K562 (cell line): Measurements from ENCODE around the gene CD300LB. TPM values are rescaled to one million over a fixed set of nuclear protein-coding genes. Genes with fewer than 3 reads are reported as not detected.
"Not testable (repeated sequence)": the region's sequence is repeated elsewhere in the genome, so short reads cannot be mapped to it uniquely, and the experiment has no call there.

Source experiments
- ATAC-seq: fragments of 200-7000 bp; cut with Tn5 transposase; 3 replicates; pipeline ENCODE4 v1.9.1; 2020; ENCODE audit warnings: moderate library complexity
- BruUV-seq: library from RNA; stranded (reverse); fragments of 400-500 nt; replicated peaks from 2 replicates; lab custom pipeline; 2021; lab: Mats Ljungman, UMichigan
- CTCF ChIA-PET: fragments of 300-600 bp; formaldehyde crosslinking; extraction: SDS; loops from one replicate; lab custom pipeline; 2021; ENCODE audit warnings: low intra/inter-chr PET ratio; lab: Yijun Ruan, JAX
- POLR2A ChIA-PET: fragments of 300-600, 350-650 bp; sonication (Branson Sonifier 250); formaldehyde crosslinking; extraction: SDS; loops from one replicate; lab custom pipeline; 2021; ENCODE audit warnings: antibody characterized with exemption, inconsistent platforms; lab: Yijun Ruan, JAX
- DNase-seq, 4 experiments: peaks; one replicate each; pipeline versions ENCODE4 v3.0.0 to v3.0.0-alpha.2; 2011 to 2018; ENCODE audit warnings: low spot score in 3 of 4, mixed read lengths in 3 of 4; ENCODE audit errors: extremely low read depth in 1 of 4
- FAIRE-seq: peaks from 2 replicates; lab custom pipeline; 2011; peaks lifted over from hg19 to GRCh38; lab: Jason Lieb, UNC
- H2AFZ ChIP-seq: 2 replicates; pipeline ENCODE4 v1.6.0; 2011; ENCODE audit warnings: low read depth, low read length, control low read depth, inconsistent platforms
- H3K27ac ChIP-seq: fragments of 200-600 bp; 3 replicates; pipeline ENCODE4 v1.8.0; 2011; ENCODE audit warnings: low read depth, mild to moderate bottlenecking, control low read depth, inconsistent platforms, low read length, moderate library complexity, mixed read lengths; ENCODE audit errors: extremely low read depth
- H3K27me3 ChIP-seq, 2 experiments: fragments of 300-600 bp in 1 of 2; 2 replicates in 1 of 2; 3 replicates in 1 of 2; pipeline versions ENCODE4 v1.6.0 to v1.8.0; 2011; ENCODE audit warnings: inconsistent platforms in 2 of 2, low read length in 2 of 2, mild to moderate bottlenecking in 1 of 2, mixed read lengths in 1 of 2, moderate library complexity in 1 of 2; ENCODE audit not compliant: control insufficient read depth in 2 of 2, insufficient read depth in 2 of 2
- H3K36me3 ChIP-seq: fragments of 300-600 bp; 3 replicates; pipeline ENCODE4 v1.8.0; 2011; ENCODE audit warnings: mild to moderate bottlenecking, low read length, inconsistent platforms; ENCODE audit not compliant: control insufficient read depth, insufficient read depth
- H3K4me1 ChIP-seq, 2 experiments: fragments of 200-600 bp in 1 of 2; replicated peaks in 1 of 2; 2 replicates in 1 of 2; 3 replicates in 1 of 2; pipeline versions ENCODE4 v1.5.1 to v1.8.0; 2011; ENCODE audit warnings: inconsistent platforms in 2 of 2, low read length in 2 of 2, mild to moderate bottlenecking in 1 of 2, mixed read lengths in 1 of 2, moderate library complexity in 1 of 2; ENCODE audit not compliant: control insufficient read depth in 2 of 2, insufficient read depth in 2 of 2
- H3K4me2 ChIP-seq: 2 replicates; pipeline ENCODE4 v1.6.1; 2011; ENCODE audit warnings: low read length, control low read depth, inconsistent platforms, mixed read lengths; ENCODE audit not compliant: insufficient read depth
- H3K4me3 ChIP-seq: fragments of 200-600 bp; sonication (generic), shearing (Covaris generic); 2 replicates; pipeline ENCODE4 v1.5.1; 2016; ENCODE audit warnings: control low read depth, inconsistent platforms
- H3K79me2 ChIP-seq: fragments of 200-600 bp; 3 replicates; pipeline ENCODE4 v1.8.0; 2011; ENCODE audit warnings: low read length, inconsistent platforms; ENCODE audit not compliant: control insufficient read depth, insufficient read depth
- H3K9ac ChIP-seq, 2 experiments: 2 replicates each; pipeline versions ENCODE4 v1.6.0 to v1.6.1; 2011; ENCODE audit warnings: low read depth in 2 of 2, low read length in 2 of 2, control low read depth in 1 of 2, inconsistent platforms in 1 of 2, mild to moderate bottlenecking in 1 of 2, mixed read lengths in 1 of 2; ENCODE audit not compliant: insufficient read depth in 1 of 2
- H3K9me1 ChIP-seq: one replicate; pipeline ENCODE4 v1.6.0; 2011; ENCODE audit warnings: inconsistent platforms, mild to moderate bottlenecking, low read length, moderate library complexity; ENCODE audit not compliant: control insufficient read depth, insufficient read depth
- H3K9me3 ChIP-seq: replicated peaks from 2 replicates; pipeline ENCODE4 v1.5.1; 2011; ENCODE audit warnings: low read depth, low read length, inconsistent platforms; ENCODE audit not compliant: control insufficient read depth, insufficient read depth
- H4K20me1 ChIP-seq: replicated peaks from 2 replicates; pipeline ENCODE4 v1.6.1; 2011; ENCODE audit warnings: low read length, inconsistent platforms, mixed read lengths; ENCODE audit not compliant: control insufficient read depth, insufficient read depth
- CREBBP ChIP-seq: IDR thresholded peaks from one replicate; pipeline ENCODE4 v1.6.1; 2012; ENCODE audit warnings: low read depth, mild to moderate bottlenecking, control low read depth, inconsistent platforms, low read length
- DIDO1 ChIP-seq: fragments of 450-650 bp; IDR thresholded peaks from 2 replicates; pipeline ENCODE4 v1.6.1; 2016; ENCODE audit warnings: low read depth, missing biosample characterization, missing genetic modification characterization
- HDAC3 ChIP-seq: fragments of 450-650 bp; IDR thresholded peaks from 2 replicates; pipeline ENCODE4 v1.6.1; 2018; ENCODE audit warnings: borderline replicate concordance, mild to moderate bottlenecking, moderate library complexity; ENCODE audit not compliant: partially characterized antibody
- MTF1 ChIP-seq: fragments of 250-450 bp; sonication (Bioruptor Pico); IDR thresholded peaks from 2 replicates; pipeline ENCODE4 v1.9.0; 2021; ENCODE audit warnings: moderate library complexity, mild to moderate bottlenecking, inconsistent platforms, borderline replicate concordance
- NEUROD1 ChIP-seq: fragments of 150-350 bp; IDR thresholded peaks from 2 replicates; pipeline ENCODE4 v1.6.1; 2014; ENCODE audit warnings: borderline replicate concordance, low read length, low read depth; ENCODE audit not compliant: partially characterized antibody
- RBM15 ChIP-seq: fragments of 200-400 bp; formaldehyde crosslinking; IDR thresholded peaks from 2 replicates; pipeline ENCODE4 v1.6.1; 2018; ENCODE audit warnings: mild to moderate bottlenecking, low read length, moderate library complexity; ENCODE audit not compliant: insufficient read depth
- TEAD2 ChIP-seq: fragments of 450-650 bp; IDR thresholded peaks from 2 replicates; pipeline ENCODE4 v1.6.1; 2016; ENCODE audit warnings: missing genetic modification characterization, control low read depth, missing compliant biosample characterization
- THAP7 ChIP-seq: fragments of 250-450 bp; sonication (Bioruptor Pico); IDR thresholded peaks from 2 replicates; pipeline ENCODE4 v1.5.0; 2021
- UBTF ChIP-seq, 2 experiments: IDR thresholded peaks; 2 replicates each; pipeline ENCODE4 v1.6.1; 2012; ENCODE audit warnings: improper control_type of control experiment in 2 of 2, low read depth in 2 of 2, low read length in 2 of 2, borderline replicate concordance in 1 of 2
- ZFX ChIP-seq: sonication (generic); formaldehyde crosslinking; IDR thresholded peaks from 2 replicates; pipeline ENCODE4 v1.8.0; 2022; ENCODE audit warnings: mild to moderate bottlenecking, missing genetic modification reagents, moderate library complexity
- ZNF324 ChIP-seq: fragments of 250-450 bp; sonication (Bioruptor Pico); IDR thresholded peaks from 2 replicates; pipeline ENCODE4 v1.4.0; 2020; ENCODE audit warnings: mild to moderate bottlenecking
- ZNF79 ChIP-seq: fragments of 250-450 bp; sonication (Bioruptor Pico); IDR thresholded peaks from 2 replicates; pipeline ENCODE4 v1.4.0; 2020; ENCODE audit warnings: low read depth, mild to moderate bottlenecking, moderate library complexity
- WGBS: fragments of 100-300 bp; shearing (Covaris generic); methylation state at CpG from one replicate; pipeline ENCODE4 v1.1.6; 2016; ENCODE audit warnings: low coverage, mixed read lengths; ENCODE audit not compliant: insufficient coverage; ENCODE audit errors: missing lambda C conversion rate; 5-methylcytosine and 5-hydroxymethylcytosine counted together
- in situ Hi-C: fragments of 300-500 bp; cut with MboI; formaldehyde crosslinking; loops from 4 replicates; pipeline ENCODE4 v1.15.0; 2018; ENCODE audit warnings: inconsistent platforms, mixed read lengths
- intact Hi-C: fragments of 100-400 bp; cut with micrococcal nuclease; formaldehyde crosslinking; loops from 2 replicates; pipeline ENCODE4 v1.14.2; 2022
- polyA plus RNA-seq, 8 experiments: library from polyadenylated mRNA; depleted of rRNA in 4 of 8; stranded (reverse) in 5 of 8; unstranded in 3 of 8; fragments of >200 nt; fragmentation: Nextera tagmentation in 2 of 8; fragmentation: Illumina TruSeq in 1 of 8; extraction: Ambion mirVana in 2 of 8; extraction: Trizol in 1 of 8; gene quantifications; 2 replicates each; pipeline versions ENCODE4 v1.2.1 to v1.2.3, GENCODE V29; 2011 to 2014; ENCODE audit warnings: inconsistent platforms in 1 of 8, missing spikeins in 1 of 8
- total RNA-seq, 7 experiments: library from RNA; depleted of rRNA in 6 of 7; stranded (reverse); fragments of >200 nt in 6 of 7; fragmentation: Illumina TruSeq in 2 of 7; extraction: Trizol in 2 of 7; gene quantifications; 2 replicates each; pipeline versions ENCODE4 v1.2.1 to v1.2.3, GENCODE V29; 2011 to 2021; ENCODE audit warnings: low replicate concordance in 1 of 7

CD300LB gene
- total and polyA plus RNA-seq, 9 of the 15 experiments (the other 6 are each of a cell fraction or from before 2014, with no cell fraction given), result not detected

- BruUV-seq, result no TSS peak
- H3K27me3 ChIP-seq, result peaks cover 0 to 15% of the 10 kb centered on the region in 2 experiments; a peak in 1 of 5 replicates
- no peaks in the 10 kb centered on the region for H3K4me1 ChIP-seq
- H3K79me2 ChIP-seq, result no peaks in the 10 kb centered on the region
- no peak overlapping the region for H3K4me3 ChIP-seq
- H3K27ac ChIP-seq, result no peak overlapping the region
- TF ChIP-seq ZNF79 (CRISPR knock-in tag) (no peak), HDAC3 (no peak), ZFX (CRISPR knock-in tag) (no peak), MTF1 (no peak), TEAD2 (tag) (no peak), THAP7 (CRISPR knock-in tag) (no peak), DIDO1 (no peak), UBTF (IDR thresholded peaks at IDR 0.05; ENCODE audit: borderline replicate concordance in 1 of 2, low read depth in 2 of 2, low read length in 2 of 2) (no peak), CREBBP (no peak), RBM15 (no peak), ZNF324 (CRISPR knock-in tag) (no peak), NEUROD1 (no peak)
- WGBS, result 1% methylated on average over 7 of the region's 9 CpGs
- CTCF ChIA-PET, result no interaction called here
- intact Hi-C loops (loop anchor here (5.0 kb wide), 1 partner anchor 123 kb away; the partner anchor contains the start of gene GPR142), in situ Hi-C loops (loop anchor here (5.0 kb wide), 1 partner anchor 113 kb away; no protein-coding TSS in a partner anchor)
- H3K9me1 ChIP-seq, result no peaks in the 10 kb centered on the region
- H3K9ac ChIP-seq, result no peak overlapping the region
- no peak overlapping the region for H2AFZ ChIP-seq
- H3K36me3 ChIP-seq, result no peaks in the 10 kb centered on the region
- no peak overlapping the region for H3K4me2 ChIP-seq
- DNase-seq (no peak), ATAC-seq (no peak), FAIRE-seq (no peak)
- POLR2A ChIA-PET, result interaction anchor here (0.6 to 1.0 kb wide), 2 partner anchors 29 to 194 kb away, joined by 3 read pairs; no protein-coding TSS in a partner anchor
- no peaks in the 10 kb centered on the region for H3K9me3 ChIP-seq
- no peaks in the 10 kb centered on the region for H4K20me1 ChIP-seq
Observed at GRCh38 chr17:74490716-74491115, 40.6 kb downstream of the CD300LB start.

GRCh38 chr17:74488276-74488675 lies 43.0 kb downstream of the CD300LB start:
- 0% methylated on average over 4 of the region's 4 CpGs for WGBS
- H3K27ac ChIP-seq, result not testable (repeated sequence)

More at GRCh38 chr17:74488276-74488675, 43.0 kb downstream of the CD300LB start:
- H3K27me3 ChIP-seq, result peaks cover 0 to 20% of the 10 kb centered on the region in 2 experiments; a peak in 2 of 5 replicates
- H3K9me3 ChIP-seq, H3K4me3 ChIP-seq, H3K79me2 ChIP-seq, H3K4me1 ChIP-seq, ATAC-seq, H2AFZ ChIP-seq, FAIRE-seq, POLR2A ChIA-PET, H3K4me2 ChIP-seq, intact Hi-C loops, BruUV-seq, DNase-seq, H3K9me1 ChIP-seq, CTCF ChIA-PET, H3K9ac ChIP-seq, H3K36me3 ChIP-seq, H4K20me1 ChIP-seq, in situ Hi-C loops: not testable (repeated sequence)
